IPS-18c (cell line): ENCODE measurements around the gene TUBB2B.
"Not testable (repeated sequence)": the region's sequence is repeated elsewhere in the genome, so short reads cannot be mapped to it uniquely, and the experiment has no call there.

Experiments used
- H3K4me3 ChIP-seq: 2 replicates; pipeline ENCODE4 v1.7.0; 2013; ENCODE audit warnings: low read depth, mild to moderate bottlenecking, low read length, moderate library complexity; ENCODE audit not compliant: insufficient read depth
- H3K9me3 ChIP-seq: one replicate; pipeline ENCODE4 v1.6.1; 2013; ENCODE audit warnings: mild to moderate bottlenecking, low read length, moderate library complexity; ENCODE audit not compliant: control insufficient read depth, insufficient read depth

Gene TUBB2B

DNA sequence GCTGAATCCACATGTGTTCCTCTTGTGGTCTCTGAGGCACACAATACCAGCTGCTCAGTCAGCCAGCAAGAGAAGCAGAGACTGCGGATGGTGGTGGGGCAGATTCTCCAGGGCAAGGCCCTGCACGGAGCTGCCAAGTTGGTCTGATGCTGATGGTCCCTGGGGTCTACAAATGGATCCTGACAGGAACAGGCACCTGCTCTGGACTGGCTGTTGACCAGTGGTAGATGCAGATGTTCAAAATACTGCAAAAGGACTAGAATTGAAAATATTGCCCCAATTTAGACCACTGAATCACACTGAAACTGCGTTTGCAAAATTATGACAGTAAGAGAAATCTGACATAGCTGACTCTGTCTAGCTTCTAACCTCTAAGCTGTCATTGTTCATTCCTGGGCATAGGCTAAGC lies 40.5 kb downstream of the TUBB2B start:
- no peak overlapping the region for H3K4me3 ChIP-seq

DNA sequence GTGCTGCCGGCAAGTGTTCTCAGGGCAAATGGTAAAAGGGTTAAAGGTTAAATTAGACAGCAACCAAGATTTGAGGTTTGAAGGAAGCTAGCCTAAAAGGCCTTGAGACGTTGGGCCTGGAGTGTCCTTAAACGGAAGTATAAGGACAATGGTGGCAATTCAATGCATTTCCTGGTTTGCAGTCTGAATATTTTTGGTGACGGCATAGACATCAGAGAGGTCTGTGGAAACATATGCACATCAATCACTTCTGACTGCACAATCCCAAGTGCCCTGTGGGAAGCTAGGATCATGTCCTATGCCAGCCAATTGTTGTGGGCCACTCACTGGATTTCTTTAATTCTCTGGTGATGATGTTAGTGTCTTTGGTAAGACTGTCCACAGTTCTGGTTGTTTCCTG lies 44.4 kb downstream of the TUBB2B start:
- Histone ChIP-seq H3K9me3 (no peaks in the 10 kb centered on the region), H3K4me3 (no peak overlapping the region)

More for the DNA sequence above, 40.5 kb downstream of the TUBB2B start:
- H3K9me3 ChIP-seq = no peaks in the 10 kb centered on the region

DNA sequence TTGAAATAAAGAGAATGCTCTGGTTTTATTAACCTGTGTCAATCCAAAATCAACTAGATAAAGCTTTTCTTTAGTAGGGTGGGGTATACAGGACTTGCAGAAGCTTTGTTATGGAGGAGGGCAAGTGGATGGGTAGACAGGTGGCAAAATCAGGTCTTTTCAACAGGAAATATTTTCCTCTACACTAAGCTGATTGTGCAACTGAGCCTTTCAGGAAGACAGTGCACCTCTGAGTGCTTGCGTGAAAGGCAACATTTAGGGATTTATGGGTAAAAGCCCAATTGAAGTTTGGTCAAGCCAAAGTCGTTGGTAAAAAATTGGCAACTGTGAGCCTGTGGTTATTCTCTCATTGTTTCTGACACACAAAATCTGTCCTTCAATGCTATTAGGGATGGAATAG lies 46.3 kb downstream of the TUBB2B start:
- Histone ChIP-seq H3K9me3 (no peaks in the 10 kb centered on the region), H3K4me3 (no peak overlapping the region)

DNA sequence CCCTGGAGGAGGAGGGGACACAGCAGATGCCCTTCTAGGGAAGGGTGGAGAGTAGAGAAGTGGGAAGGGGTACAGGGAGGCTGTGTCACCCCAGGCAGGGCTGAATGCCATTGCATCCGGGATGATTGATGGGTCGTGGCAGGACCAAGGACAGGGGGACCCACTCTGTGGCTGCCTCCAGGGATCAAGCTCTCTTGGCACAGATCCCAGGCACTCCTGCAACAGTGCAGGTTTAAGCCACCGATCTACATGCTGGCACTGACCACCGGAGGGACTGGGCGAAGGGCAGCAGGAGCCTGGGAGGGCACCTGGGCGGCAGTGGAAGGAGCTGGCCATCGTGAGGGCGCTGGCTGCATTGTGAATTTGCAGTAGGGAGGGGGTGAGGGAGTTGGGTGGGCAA lies 47.5 kb downstream of the TUBB2B start:
- H3K4me3 ChIP-seq, H3K9me3 ChIP-seq: not testable (repeated sequence)

DNA sequence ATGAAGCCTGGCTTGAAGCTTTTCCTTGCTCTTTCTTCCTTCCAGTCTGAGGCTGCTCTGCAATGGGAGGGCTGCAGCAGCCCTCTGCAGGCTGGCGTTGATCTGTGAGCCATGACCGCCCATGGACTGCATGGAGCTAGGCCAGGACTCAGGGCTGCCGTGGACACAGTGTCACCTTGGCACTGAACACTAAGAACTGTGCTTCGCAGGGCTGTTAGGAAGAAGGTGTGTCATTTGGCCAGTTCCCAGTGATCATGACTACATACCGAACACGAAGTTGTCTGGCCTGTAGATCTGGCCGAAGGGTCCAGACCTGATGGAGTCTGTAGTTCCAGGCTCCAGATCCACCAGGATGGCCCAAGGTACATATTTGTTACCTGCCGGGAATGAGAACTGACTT lies 48.8 kb downstream of the TUBB2B start:
- H3K4me3 ChIP-seq, H3K9me3 ChIP-seq: not testable (repeated sequence)

DNA sequence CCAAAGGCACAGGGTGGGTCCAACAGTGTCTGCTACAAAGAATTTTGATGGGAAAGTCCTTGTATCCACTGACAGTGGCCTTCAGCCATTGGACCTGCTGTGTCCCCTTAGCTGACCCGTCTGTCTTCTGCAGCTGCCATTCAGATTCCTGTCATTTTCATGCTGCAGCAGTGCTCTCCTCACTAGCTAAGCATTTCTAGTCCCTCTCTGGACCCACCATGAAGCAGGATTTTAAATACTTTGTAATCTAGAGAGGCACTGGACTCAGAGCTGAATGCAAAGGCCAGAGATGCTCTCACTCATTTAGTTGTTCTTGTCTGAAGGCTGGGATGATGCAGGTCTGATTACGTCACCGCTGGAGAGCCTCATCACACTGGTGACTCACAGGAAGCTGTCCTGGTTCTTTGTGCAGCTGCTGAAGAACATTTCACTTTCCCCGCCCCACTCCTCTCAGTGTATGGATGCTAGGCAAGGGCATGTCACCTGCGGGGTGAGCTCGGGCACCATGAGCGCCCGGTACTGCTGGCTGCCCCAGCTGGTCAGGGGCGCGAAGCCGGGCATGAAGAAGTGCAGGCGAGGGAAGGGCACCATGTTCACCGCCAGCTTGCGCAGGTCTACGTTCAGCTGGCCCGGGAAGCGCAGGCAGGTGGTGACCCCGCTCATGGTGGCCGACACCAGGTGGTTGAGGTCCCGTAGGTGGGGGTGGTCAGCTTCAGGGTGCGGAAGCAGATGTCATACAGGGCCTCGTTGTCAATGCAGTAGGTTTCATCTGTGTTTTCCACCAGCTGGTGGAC lies 50.7 kb downstream of the TUBB2B start:
- H3K4me3 ChIP-seq = no peak overlapping the region
- H3K9me3 ChIP-seq = no peaks in the 10 kb centered on the region

DNA sequence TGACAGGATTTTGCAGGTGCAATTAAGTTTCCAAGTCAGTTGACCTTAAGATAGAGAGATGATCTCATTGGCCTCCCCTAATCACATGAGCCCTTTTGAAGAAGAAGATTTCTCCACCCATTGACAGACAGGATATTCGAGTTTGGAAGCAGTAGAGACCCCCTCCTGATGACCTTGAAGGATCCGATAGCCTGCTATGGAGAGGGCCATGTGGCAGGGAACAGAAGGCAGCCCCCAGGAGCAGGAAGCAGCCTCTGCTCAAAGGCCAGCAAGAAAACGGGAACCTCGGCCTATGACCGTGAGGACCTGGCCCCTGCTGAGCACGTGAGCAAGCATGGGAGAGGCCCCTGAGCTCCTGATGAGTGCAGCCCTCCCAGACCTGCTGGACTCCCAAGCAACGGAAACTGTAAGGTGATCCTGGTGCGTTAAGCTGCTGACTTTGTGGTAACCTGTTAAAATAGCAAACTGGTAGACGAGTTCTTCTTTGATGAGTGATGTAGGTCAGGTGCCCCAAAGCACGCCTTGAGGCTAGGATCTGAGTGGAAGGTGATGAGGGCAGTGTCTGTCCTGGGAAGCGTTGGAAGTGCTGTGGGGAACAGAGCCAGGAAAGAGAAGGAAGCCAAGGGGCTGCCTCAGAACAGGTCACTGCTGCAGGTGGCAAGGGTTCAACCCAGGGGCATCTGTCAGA lies 51.6 kb downstream of the TUBB2B start:
- no peaks in the 10 kb centered on the region for H3K9me3 ChIP-seq

More for the DNA sequence above, 51.6 kb downstream of the TUBB2B start:
- H3K4me3 ChIP-seq = no peak overlapping the region
